ENCODE measurements around the gene TANGO2.

DNA sequence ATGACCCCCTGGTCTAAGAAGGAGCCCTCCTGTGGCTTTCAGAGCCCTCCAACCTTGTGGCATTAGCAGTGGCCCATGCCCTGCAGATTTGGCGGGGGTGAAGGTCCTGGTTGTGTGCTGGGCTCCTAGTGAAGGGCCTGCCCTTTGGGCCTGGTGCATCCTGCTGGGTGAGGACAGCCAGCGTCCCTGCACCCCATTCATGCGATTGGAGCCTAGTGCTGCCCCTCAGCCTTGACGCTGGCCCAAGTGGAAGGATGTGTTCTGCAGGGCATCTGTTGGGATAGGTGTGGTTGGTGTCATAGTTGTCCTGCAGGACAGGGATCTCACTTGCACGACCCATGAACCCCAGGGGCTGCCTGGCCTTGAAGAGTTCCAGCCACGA is 31.0 kb downstream of the TANGO2 start:
- TF ChIP-seq CTCF (IDR thresholded peaks at IDR 0.05; ENCODE audit: borderline replicate concordance, extremely low read depth, low read length, poor library complexity, severe bottlenecking) (no peak), EZH2 (IDR thresholded peaks at IDR 0.05; ENCODE audit: borderline replicate concordance, low read depth, low read length, severe bottlenecking) (no peak)
